Globus pallidus (tissue), 1 donor: ENCODE measurements around the gene ELOVL5.
"Not testable (repeated sequence)": the region's sequence is repeated elsewhere in the genome, so short reads cannot be mapped to it uniquely, and the experiment has no call there.

Source experiments
- DNase-seq: peaks from one replicate; pipeline ENCODE4 v3.0.0-alpha.2; 2015; ENCODE audit warnings: low spot score

Gene ELOVL5

DNA sequence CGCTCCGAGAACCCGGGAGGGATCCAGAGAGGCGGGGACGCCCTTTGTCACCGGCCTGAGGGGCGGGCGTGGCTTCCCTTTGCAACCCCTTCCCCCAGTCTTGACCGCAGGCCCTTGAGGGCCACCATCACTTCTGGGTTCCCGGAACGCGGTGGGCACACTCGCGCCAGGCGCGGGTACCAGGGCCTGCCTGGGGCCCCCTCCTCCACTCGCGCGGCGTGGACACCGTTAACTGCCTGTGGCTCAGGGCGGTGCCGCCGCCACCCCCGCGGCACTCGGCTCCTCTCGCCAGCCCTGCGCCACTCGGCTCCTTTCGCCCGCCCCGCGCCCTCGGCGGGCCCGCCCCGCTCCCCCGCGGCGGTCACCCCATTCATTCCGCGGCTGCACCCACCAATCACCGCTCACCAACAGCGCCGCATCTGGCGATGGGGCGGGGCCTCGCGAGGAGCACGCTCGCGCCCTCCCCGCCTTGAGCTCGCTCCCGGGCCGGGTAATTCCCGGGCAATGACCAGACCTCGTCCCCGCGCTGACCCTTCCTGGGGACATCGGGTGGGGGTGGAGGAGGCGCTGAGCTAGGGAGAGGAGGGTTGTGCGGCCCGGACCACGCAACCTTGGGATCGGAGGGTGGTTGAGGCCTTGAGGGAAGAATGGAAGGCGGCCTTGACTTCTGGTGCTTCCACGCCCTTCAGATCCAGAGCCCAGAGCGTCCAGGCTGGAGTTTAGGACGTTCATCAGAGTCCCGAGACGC lies 10.5 kb upstream of the ELOVL5 start:
- DNase-seq: peak; percentile 98

DNA sequence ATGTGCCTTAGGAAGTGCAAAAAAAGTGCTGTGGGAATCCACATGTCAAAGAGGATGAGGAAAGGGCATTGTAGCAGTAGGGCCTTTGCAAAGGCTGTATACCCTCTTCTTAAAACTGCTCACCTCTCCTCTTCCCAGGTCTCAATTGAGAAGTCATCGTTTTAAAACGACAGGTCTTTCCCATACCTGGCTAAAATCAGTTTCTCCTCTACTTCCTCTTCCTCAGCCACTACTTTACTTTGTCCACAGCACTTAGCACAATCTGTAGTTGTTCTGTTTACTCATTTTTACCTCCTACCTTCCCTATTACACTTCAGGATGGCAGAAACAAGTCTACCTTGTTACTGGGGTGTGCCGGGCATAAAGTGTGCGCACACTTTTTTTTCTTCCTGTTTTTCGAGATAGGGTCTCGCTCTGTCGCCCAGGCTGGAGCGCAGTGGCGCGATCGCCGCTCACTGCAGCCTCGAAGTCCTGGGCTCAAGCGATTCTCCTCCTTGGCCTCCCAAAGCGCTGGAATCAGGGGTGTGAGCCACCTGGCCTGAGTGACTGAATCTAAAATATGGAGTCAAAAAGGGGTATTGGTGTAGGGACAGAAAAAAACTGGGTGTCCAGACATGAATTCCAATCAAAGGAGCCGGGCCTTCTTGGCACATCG lies 9.8 kb upstream of the ELOVL5 start:
- no peak for DNase-seq

DNA sequence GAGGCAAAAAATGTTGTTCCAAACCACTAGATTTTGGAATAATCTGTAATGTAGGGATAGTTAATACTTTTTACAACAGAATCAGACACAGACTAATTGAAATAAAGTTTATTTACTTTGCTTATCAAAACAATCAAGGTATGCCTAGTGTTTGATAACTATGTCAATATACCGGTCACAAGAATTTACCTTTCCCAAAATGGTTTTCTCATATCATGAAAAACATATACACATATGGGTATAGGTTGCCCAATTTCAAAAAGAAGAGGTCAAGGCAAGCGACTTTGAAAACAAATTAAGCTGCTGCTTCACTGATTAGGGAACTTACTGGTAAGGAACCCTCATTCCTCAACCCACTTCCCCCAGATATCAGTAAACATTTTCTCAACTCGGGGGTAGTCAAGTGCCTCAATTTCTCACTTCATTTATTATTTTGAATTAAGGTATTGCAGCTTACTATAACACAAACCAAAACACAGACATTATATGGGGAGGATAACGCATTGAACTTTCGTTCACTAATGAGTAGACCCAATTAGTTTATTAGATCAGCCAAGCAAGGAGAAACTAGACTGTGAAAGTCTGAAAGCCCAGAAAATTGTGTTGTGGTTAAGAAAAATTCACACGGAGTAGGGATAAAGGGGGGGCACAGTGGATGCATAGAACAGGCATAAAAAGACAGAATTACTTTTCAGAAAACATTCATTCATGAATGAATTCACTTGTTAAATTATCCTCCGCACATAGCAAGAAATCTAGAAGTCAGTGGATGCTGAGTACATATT lies 9.0 kb upstream of the ELOVL5 start:
- no peak for DNase-seq

DNA sequence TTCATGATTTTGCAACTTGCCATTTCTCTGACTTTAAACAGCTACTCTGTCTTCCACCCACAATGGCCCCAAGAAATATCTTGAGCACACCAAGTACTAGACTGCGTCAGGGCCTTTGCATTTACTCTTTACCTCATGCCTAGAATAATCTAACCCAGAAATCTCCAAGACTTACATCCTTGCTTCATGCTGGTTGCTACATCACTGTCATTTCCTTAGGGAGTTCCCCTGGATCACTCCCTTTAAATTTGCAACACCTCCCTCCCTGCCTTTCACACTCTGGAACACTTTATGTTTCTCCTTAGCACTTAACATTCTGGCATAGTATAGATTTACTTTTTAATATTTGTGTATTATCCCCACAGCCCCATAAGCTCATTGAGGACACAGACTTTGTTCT lies 4.9 kb upstream of the ELOVL5 start:
- DNase-seq: no peak

DNA sequence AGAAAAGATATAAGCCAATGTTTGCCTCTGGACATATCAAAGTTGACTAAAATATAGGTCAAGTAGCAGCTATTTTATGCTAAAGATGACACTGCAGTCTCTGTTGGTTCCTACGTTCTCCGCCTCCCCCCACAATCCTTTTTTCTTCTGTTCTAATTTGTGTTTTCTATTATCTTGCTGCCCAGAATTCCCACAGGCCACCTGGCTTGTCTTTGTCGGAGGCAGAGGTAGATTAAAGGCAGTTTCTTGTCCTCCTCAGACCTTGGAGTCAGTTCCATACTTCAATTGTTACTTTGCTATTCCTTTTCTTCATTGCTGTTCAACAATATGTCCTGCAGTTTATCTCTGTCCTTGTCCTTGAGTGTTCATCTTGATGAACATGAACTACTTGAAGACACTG lies 3.6 kb upstream of the ELOVL5 start:
- no peak for DNase-seq

DNA sequence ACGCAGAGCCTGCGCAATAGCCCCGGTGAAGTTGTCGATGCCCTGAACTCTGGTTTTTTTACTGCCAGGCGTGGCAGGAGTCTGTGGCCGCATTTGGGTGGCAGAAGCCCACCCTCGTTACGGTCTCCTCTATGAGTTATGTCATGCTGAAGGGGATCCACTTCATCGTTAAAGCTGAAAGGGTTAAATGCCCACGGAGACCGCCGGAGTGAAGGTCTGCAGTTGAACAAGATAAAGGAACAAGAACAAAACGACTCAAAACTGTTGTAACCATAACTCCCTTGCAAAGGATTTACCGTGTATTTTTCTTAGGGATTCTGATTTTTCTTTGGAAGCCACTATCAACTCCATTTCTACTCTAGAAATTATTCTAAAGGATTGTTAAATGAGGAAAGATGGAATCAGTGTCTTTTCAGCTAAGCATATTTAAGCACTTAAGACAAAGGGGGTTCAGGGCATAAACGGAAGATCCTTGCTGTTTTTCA lies 501 bp upstream of the ELOVL5 start:
- DNase-seq: no peak

DNA sequence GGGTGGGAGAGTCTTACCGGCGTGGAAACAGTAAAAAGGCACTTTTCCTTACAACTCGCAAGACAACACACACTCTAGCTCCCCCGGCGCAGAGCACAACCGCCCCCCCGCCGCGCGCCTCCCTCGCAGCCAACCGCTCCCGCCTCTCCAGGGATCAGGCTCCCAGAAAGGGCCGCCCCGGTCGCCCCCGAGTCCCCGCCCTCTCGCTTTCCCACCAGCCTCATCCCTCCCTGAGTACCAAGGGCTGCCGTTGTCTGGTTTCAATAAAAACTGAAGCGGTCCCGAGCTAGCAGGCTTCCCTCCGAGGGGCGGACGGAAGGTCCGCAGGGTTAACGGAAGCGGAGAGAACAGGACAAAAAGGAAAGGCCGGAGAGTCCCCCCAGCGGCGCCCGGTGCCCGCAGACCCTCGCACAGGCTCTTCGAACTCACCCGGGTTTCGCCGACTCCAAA lies 804 bp downstream of the ELOVL5 start:
- peak; percentile 73 for DNase-seq

DNA sequence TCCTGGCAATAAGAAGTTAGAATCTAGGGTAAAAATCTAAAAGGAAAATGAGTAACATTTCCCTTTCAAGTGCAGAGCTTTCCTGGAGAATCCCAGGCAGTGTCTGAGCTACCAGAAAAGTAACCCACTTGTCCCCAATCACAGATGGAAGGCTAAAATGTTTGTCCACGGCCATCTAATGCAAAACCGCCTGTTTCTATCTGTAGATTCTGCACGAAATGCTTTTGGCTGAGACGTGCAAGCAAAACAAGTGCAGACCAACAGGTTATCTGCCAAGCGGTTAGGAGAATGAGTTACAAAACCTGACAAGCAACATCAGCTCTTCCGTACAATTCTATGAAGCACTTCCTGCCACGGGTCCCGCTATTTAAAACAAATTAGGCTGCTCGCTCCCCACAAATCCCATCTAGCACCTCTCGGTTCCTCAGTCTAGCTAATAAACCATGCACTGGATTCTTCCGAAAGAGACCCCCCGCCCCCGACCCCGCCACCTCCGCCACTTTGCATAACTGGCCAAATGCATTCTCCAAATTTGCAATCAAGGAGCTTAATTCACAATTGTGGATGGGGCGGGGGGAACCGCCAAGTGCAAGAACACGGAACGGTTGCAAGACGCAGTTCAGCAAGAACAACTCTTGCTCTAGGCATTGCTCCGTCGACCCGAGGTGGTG lies 1.4 kb downstream of the ELOVL5 start:
- peak; percentile 50 for DNase-seq

DNA sequence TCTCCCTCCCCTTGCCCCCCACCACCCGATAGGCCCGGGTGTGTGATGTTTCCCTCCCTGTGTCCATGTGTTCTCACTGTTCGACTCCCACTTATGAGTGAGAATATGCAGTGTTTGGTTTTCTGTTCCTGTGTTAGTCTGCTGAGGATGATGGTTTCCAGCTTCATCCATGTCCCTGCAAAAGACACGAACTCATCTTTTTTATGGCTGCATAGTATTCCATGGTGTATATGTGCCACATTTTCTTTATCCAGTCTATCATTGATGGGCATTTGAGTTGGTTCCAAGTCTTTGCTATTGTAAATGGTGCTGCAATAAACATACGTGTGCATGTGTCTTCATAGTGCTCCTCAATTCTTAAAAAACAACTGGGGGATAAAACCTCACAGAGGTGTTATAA lies 2.7 kb downstream of the ELOVL5 start:
- not testable (repeated sequence) for DNase-seq

DNA sequence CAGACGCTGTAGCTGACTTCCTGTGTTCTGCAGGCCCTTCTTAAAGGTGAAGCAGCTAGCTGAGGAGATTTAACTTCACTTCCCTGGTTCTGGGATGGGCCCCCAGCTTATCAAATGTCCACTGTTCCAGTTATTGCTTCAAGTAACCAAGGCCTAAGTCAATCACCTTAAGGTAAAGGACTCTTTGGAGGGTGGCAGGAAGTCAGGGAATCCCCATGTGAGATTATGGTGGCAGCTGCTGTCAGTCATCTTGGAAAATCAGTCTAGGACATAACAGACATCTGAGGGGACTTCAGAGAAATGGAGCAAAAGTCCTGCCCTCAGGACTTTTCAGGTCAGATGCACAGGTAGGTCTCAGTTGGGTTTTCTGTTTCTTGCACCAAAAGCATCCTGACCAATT lies 3.8 kb downstream of the ELOVL5 start:
- DNase-seq: no peak

DNA sequence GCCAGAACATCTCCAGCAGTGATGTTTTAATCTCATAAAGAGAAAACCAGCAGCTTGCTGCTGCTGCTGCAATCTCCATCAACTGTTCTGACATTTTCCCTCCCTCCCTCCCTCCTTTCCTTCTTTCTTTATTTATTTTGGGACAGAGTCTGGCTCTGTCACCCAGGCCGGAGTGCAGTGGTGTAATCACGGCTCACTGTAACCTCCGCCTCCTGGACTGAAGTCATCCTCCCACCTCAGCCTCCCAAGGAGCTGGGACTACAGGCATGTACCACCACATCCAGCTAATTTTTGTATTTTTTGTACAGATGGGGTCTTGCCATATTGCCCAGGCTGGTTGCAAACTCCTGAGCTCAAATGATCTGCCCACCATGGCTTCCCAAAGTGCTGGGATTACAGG lies 5.7 kb downstream of the ELOVL5 start:
- no peak for DNase-seq

DNA sequence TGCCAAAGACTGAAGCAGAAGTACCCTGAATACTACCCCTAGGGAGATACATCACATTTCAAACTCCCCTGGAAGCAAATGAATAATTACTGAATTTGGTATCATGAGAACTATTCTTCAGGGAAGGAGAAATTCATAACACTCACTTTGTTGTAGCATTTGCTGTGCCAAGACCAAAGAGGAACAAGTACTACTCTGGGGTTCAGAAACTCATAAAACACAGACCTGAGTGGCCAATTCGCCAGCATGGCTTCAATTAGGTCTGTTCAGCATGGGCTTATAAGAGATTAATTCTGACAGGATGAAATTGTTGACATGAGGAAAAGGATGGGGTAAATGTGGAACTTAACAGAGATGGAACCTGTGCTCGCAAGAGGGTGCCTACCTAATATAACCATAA lies 6.5 kb downstream of the ELOVL5 start:
- no peak for DNase-seq

DNA sequence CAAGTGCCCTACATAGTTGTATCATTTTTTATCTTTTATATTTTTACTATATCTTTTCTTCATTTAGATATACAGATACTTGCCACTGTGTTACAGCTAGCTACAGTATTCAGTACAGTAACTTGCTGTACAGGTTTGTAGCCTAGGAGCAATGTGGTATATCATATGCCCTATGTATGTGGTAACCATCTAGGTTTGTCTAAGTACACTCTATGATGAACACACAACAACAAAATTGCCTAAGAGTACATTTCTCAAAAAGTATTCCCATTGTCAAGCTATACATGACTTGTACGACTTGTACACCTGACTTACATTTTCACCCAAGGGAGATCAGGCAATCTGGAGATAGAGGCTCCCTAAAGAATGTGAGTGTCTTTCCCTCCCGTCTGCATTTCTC lies 8.2 kb downstream of the ELOVL5 start:
- no peak for DNase-seq

DNA sequence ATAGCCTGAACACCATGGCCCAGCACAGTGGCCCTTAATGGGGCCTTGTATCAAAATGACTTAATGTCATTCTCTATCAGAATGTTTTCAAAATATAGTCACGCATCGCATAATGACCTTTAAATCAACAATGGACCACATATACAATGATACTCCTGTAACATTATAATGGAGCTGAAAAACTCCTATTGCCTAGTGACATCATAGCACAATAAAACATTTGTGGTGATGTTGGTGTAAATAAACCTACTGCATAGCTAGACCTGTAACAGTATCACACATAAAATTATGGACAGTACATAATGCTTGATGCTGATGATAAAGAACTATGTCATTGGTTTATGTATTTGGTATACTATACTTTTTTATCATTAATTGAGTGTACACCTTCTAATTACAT lies 9.3 kb downstream of the ELOVL5 start:
- DNase-seq: no peak

DNA sequence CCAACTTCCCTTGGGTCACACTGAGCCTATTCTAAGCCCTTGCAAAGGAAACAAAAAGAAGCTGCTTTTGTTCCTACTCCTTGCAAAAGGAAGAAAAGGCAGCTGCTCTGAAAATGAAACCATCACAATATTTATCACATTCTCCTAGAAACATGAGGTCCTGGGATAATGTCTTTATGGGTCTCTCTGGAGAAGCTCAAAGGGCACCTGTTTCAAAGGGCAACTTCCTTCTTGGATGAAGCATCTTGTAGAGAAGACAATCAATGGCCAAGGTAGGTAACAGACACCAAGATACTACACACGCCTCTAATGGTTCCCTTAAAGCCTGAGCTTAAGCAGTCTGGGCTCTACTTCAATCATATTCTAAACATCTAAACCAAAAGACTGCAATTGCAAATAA lies 10.4 kb downstream of the ELOVL5 start:
- DNase-seq: no peak

DNA sequence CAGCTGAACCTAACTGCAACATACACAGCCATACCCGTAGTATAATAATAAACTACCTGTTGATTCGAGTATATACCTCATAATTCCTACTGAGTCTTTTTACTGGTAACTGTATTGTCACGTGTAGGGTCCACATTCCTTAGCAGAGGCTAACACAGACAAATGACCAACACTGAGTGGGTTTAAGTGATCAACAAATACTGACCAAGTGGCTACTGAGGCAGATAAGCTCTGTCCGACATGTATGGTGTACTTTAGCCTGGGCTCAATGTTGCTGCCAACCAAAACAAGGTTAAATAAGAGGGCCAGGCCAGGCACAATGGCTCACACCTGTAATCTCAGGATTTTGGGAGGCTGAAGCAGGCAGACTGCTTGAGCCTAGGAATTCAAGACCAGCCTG lies 12.7 kb downstream of the ELOVL5 start:
- DNase-seq: no peak

DNA sequence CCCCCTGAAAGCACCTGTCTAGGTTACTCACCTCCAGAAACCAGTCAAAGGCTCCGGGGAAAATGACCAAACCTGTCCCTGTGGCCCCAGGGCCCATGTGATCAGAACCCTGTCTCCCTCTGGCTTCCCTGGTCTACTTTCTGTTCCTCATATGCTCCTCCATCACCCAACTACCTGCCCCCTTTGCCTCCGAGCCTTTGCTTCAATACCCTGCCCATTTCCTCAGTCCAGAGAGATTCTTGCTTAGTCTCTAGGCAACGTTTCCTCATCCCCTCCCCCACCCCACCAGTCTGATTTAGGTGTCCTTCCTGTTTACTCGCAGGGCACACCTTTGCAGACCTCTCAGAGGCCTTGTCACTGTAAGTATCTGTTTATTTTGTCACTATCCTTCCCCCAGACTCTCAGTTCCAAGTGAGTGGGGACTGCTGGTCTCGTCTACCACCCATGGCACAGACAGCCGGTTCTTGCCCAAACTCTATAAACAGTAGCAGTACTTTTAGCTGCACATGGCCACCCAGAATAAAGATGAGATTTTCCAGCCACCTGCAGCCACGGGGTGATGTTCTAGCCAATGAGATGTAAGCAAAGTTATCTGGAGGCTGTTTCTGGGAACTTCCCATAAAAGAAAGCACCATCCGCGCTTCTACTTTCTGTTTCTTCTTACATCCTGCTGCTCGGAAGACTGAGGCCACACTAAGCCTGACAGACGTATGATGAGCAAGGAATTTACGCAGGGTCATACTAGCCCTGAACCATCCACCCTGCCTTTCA lies 13.3 kb downstream of the ELOVL5 start:
- peak; percentile 26 for DNase-seq

DNA sequence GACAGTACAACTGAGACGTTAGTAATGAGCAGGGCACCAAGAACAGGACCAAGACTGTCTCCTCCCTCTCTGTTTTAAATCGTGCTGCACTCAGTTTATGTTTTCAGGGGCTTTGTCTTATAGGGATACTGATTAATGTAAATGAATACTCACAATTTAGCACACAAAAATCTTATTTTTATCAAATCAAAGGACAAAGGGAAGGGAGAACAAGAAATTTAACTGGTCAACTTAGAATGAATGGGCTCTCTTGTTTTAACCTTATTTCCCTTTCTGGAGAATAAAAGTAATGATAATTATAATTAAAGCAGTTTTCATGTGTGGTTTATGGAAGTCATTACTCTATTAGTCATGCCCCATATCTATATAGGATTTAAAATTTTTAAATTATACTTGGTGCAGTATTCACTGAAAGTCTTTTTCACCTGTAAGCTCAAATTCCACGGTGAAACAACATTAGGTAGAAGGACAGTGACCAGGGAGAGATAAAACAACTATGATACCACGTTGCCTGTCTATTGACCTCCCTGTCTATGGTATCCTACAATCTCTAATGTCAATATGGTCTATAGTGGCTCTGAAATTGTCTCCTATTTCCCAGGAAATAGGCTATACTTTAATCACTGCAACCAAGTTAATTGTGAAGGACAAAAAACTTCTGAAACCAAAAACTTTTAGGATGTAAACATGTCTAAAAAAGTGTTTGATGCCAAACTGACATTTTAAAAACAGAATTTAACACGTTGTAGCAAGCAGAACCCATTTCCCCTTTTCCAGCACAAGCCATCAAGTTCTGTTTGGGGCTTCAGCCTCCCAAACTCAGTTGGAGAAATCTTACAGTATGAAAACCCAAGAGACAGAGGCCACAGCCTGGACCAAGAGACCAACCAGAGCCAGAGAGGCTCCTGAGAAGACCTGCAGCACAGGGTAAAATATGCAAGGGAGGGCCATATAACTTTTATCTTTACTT lies 15.0 kb downstream of the ELOVL5 start:
- DNase-seq: no peak

DNA sequence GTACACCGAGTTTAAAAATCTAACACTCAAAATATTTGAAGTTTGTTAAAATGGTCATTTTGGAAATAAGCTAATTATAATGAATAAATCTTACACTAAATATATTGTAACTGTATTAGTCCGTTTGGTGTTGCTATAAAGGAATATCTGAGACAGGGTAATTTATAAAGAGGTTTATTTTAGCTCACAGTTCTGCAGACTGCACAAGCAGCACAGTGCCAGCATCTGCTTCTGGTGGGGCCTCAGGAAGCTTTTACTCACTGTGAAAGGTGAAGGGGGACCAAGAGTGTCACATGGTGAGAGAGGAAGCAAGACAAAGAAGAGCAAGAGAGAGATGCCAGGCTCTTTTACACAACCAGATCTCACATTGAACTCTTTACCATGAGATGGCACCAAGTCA lies 17.1 kb downstream of the ELOVL5 start:
- no peak for DNase-seq

DNA sequence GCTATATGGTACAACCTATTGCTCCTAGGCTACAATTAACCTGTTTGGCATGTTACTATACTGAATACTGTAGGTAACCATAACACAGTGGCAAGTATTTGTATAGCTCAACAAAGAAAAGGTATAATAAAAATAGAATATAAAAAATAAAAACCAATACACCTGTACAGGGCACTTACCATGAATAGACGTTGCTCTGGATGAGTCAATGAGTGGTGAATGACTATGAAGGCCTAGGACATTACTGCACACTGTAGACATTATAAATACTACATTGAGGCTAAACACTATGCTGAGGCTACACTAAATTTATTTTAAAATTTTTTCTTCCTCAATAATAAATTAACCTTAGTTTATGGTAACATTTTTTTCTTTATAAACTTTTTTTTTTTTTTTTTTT lies 18.6 kb downstream of the ELOVL5 start:
- DNase-seq: no peak
